CD4-positive, alpha-beta T cell (primary cell): Measurements from ENCODE around the gene ABCC3. TPM values are rescaled to one million over a fixed set of nuclear protein-coding genes. Genes with fewer than 3 reads are reported as not detected.

Source experiments
- ATAC-seq: fragments of 200-7000 bp; cut with Tn5 transposase; one replicate; pipeline ENCODE4 v1.10.0; 2022; ENCODE audit warnings: mild to moderate bottlenecking; ENCODE audit not compliant: poor library complexity
- CTCF ChIA-PET: fragments of 350-600 bp; sonication (Branson Sonifier 250); formaldehyde crosslinking; loops from one replicate; lab custom pipeline; 2021; ENCODE audit warnings: antibody characterized with exemption, inconsistent platforms; lab: Charles Lee
- POLR2A ChIA-PET: fragments of 350-600 bp; sonication (Branson Sonifier 250); formaldehyde crosslinking; loops from one replicate; lab custom pipeline; 2021; ENCODE audit warnings: antibody characterized with exemption, inconsistent platforms; lab: Charles Lee
- DNase-seq, 14 experiments: peaks; one replicate each; pipeline ENCODE4 v3.0.0-alpha.2; 2013 to 2020; ENCODE audit warnings: mixed read lengths in 2 of 14
- H3K27ac ChIP-seq, 2 donors: one replicate each; pipeline versions ENCODE4 v1.5.1 to v1.7.0; 2013; ENCODE audit warnings: low read length in 2 of 2, low read depth in 1 of 2, mild to moderate bottlenecking in 1 of 2
- H3K27me3 ChIP-seq, 2 experiments: 1 replicate in 1 of 2; 2 replicates in 1 of 2; pipeline versions ENCODE4 v1.6.1 to v1.7.0; 2013; ENCODE audit warnings: low read length in 2 of 2, control low read depth in 1 of 2, mild to moderate bottlenecking in 1 of 2, moderate library complexity in 1 of 2; ENCODE audit not compliant: insufficient read depth in 2 of 2, control insufficient read depth in 1 of 2
- H3K36me3 ChIP-seq: one replicate; pipeline ENCODE4 v1.6.1; 2013; ENCODE audit warnings: low read length, control low read depth; ENCODE audit not compliant: insufficient read depth
- H3K4me1 ChIP-seq: one replicate; pipeline ENCODE4 v1.6.1; 2013; ENCODE audit warnings: low read length, control low read depth; ENCODE audit not compliant: insufficient read depth
- H3K4me3 ChIP-seq: one replicate; pipeline ENCODE4 v1.5.1; 2013; ENCODE audit warnings: mild to moderate bottlenecking, low read length, moderate library complexity
- H3K9me3 ChIP-seq, 2 experiments: 1 replicate in 1 of 2; 2 replicates in 1 of 2; pipeline versions ENCODE4 v1.6.1 to v1.7.0; 2013; ENCODE audit warnings: low read length in 2 of 2, mild to moderate bottlenecking in 2 of 2, control low read depth in 1 of 2, moderate library complexity in 1 of 2; ENCODE audit not compliant: control insufficient read depth in 1 of 2, insufficient read depth in 1 of 2
- H3K27ac Mint-ChIP-seq: one replicate; pipeline ENCODE4 v1.8.0; 2020; ENCODE audit warnings: mixed read lengths
- H3K27me3 Mint-ChIP-seq: one replicate; pipeline ENCODE4 v1.8.0; 2021; ENCODE audit warnings: mixed read lengths
- H3K36me3 Mint-ChIP-seq: one replicate; pipeline ENCODE4 v1.8.0; 2021; ENCODE audit warnings: low read depth, mixed read lengths
- H3K4me1 Mint-ChIP-seq: one replicate; pipeline ENCODE4 v1.8.0; 2021; ENCODE audit warnings: low read depth, mixed read lengths
- H3K4me3 Mint-ChIP-seq: one replicate; pipeline ENCODE4 v1.8.0; 2020; ENCODE audit warnings: mild to moderate bottlenecking, mixed read lengths
- H3K9me3 Mint-ChIP-seq: one replicate; pipeline ENCODE4 v1.8.0; 2020; ENCODE audit warnings: mixed read lengths
- CTCF ChIP-seq: fragments of 200-600 bp; IDR thresholded peaks from one replicate; pipeline ENCODE4 v1.8.0; 2022; ENCODE audit warnings: antibody characterized with exemption, mild to moderate bottlenecking
- intact Hi-C, 2 experiments: fragments of 100-400 bp; cut with DNase I in 1 of 2; cut with micrococcal nuclease in 1 of 2; formaldehyde crosslinking; loops; one replicate each; pipeline versions ENCODE4 v1.15.1 to v1.9.0; 2023 to 2025; cut with DNase I, micrococcal nuclease
- total RNA-seq, 174 experiments: library from RNA in 2 of 174; stranded (reverse) in 2 of 174; gene quantifications; one replicate each; pipeline ENCODE4 v1.2.3 and lab custom pipeline; 2021 to 2026

Gene ABCC3
- total RNA-seq, 2 experiments from 2014 or later = 0.19 TPM; not detected in 1

GRCh38 chr17:50653738-50654137 lies 19.1 kb downstream of the ABCC3 start:
- H3K4me1 ChIP-seq = no peaks in the 10 kb centered on the region
- no peak overlapping the region for H3K4me3 Mint-ChIP-seq
- H3K27ac Mint-ChIP-seq = no peak overlapping the region
- no peaks in the 10 kb centered on the region for H3K36me3 ChIP-seq
- no peaks in the 10 kb centered on the region for H3K4me1 Mint-ChIP-seq
- intact Hi-C loops = no loop called here
- H3K27ac ChIP-seq = no peak overlapping the region
- peaks cover 0 to 2% of the 10 kb centered on the region in 2 experiments for H3K27me3 ChIP-seq
- no peak for TF ChIP-seq CTCF
- ChIA-PET POLR2A (no interaction called here), CTCF (interaction anchor here (0.6 kb wide), 1 partner anchor 156 kb away, joined by 3 read pairs; no protein-coding TSS in a partner anchor)
- H3K9me3 ChIP-seq = peaks cover 0 to 9% of the 10 kb centered on the region in 2 experiments
- no peak for DNase-seq
- no peak overlapping the region for H3K4me3 ChIP-seq
- ATAC-seq = no peak
- H3K27me3 Mint-ChIP-seq = peaks cover 3% of the 10 kb centered on the region
- no peaks in the 10 kb centered on the region for H3K36me3 Mint-ChIP-seq
- H3K9me3 Mint-ChIP-seq = no peaks in the 10 kb centered on the region

GRCh38 chr17:50656509-50656908 lies 21.8 kb downstream of the ABCC3 start:
- ChIA-PET POLR2A (no interaction called here), CTCF (interaction anchor here (0.5 kb wide), 1 partner anchor 9 kb away, joined by 4 read pairs; no protein-coding TSS in a partner anchor)
- no peak overlapping the region for H3K4me3 Mint-ChIP-seq
- Histone ChIP-seq H3K4me3 (no peak overlapping the region), H3K36me3 (no peaks in the 10 kb centered on the region), H3K9me3 (peaks cover 0 to 7% of the 10 kb centered on the region in 2 experiments), H3K4me1 (peaks cover 10% of the 10 kb centered on the region), H3K27me3 (no peaks in the 10 kb centered on the region), H3K27ac (no peak overlapping the region)
- no peak overlapping the region for H3K27ac Mint-ChIP-seq
- H3K4me1 Mint-ChIP-seq = no peaks in the 10 kb centered on the region
- intact Hi-C loops = no loop called here
- no peak for DNase-seq
- no peaks in the 10 kb centered on the region for H3K36me3 Mint-ChIP-seq
- TF ChIP-seq CTCF = no peak
- no peaks in the 10 kb centered on the region for H3K9me3 Mint-ChIP-seq
- ATAC-seq = no peak
- H3K27me3 Mint-ChIP-seq = peaks cover 3% of the 10 kb centered on the region

GRCh38 chr17:50657054-50657453 lies 22.4 kb downstream of the ABCC3 start:
- H3K9me3 ChIP-seq = peaks cover 0 to 7% of the 10 kb centered on the region in 2 experiments
- no peak for ATAC-seq
- Mint-ChIP-seq H3K27ac (no peak overlapping the region), H3K4me3 (no peak overlapping the region), H3K9me3 (no peaks in the 10 kb centered on the region), H3K27me3 (no peaks in the 10 kb centered on the region), H3K4me1 (no peaks in the 10 kb centered on the region), H3K36me3 (no peaks in the 10 kb centered on the region)
- H3K27me3 ChIP-seq = no peaks in the 10 kb centered on the region
- intact Hi-C loops = no loop called here
- no peak for TF ChIP-seq CTCF
- H3K4me3 ChIP-seq = no peak overlapping the region
- CTCF ChIA-PET = interaction anchor here (0.5 kb wide), 1 partner anchor 9 kb away, joined by 4 read pairs; no protein-coding TSS in a partner anchor
- no peaks in the 10 kb centered on the region for H3K36me3 ChIP-seq
- no peak for DNase-seq
- H3K27ac ChIP-seq = no peak overlapping the region
- POLR2A ChIA-PET = no interaction called here
- peaks cover 15% of the 10 kb centered on the region for H3K4me1 ChIP-seq
